ENCODE measurements around the gene CCP110.

The CCP110 gene

GRCh38 chr16:19555186-19555937 is 31.6 kb downstream of the CCP110 start, which contains the start of gene VPS35L:
Gene VPS35L, plus strand, starts transcription at chr16:19555703. Its CDS starts 27 bp downstream, at chr16:19555730.
- peak; percentile 89 to 92 for DNase-seq (ENCODE audit: low read depth in 2 of 2)

GRCh38 chr16:19555938-19556771 is 32.4 kb downstream of the CCP110 start:
- no peak for DNase-seq (ENCODE audit: low read depth in 2 of 2)

GRCh38 chr16:19559242-19559910 is 35.6 kb downstream of the CCP110 start:
- no peak for DNase-seq (ENCODE audit: low read depth in 2 of 2)

- DNase-seq (ENCODE audit: low read depth in 2 of 2) = no peak
Observed at GRCh38 chr16:19560078-19560477, 36.3 kb downstream of the CCP110 start.

GRCh38 chr16:19563377-19563776 is 39.6 kb downstream of the CCP110 start:
- DNase-seq (ENCODE audit: low read depth in 2 of 2) = no peak

- no peak for DNase-seq (ENCODE audit: low read depth in 2 of 2)
Observed at GRCh38 chr16:19566362-19566761, 42.6 kb downstream of the CCP110 start.

- DNase-seq (ENCODE audit: low read depth in 2 of 2) = no peak
Observed at GRCh38 chr16:19567560-19567959, 43.8 kb downstream of the CCP110 start.

- no peak for DNase-seq (ENCODE audit: low read depth in 2 of 2)
Observed at GRCh38 chr16:19573997-19574396, 50.3 kb downstream of the CCP110 start.

- no peak for DNase-seq (ENCODE audit: low read depth in 2 of 2)
Observed at GRCh38 chr16:19574615-19575014, 50.9 kb downstream of the CCP110 start.

GRCh38 chr16:19578378-19578971 is 54.7 kb downstream of the CCP110 start:
- no peak for DNase-seq (ENCODE audit: low read depth in 2 of 2)

- DNase-seq (ENCODE audit: low read depth in 2 of 2) = no peak
Observed at GRCh38 chr16:19582050-19582831, 58.5 kb downstream of the CCP110 start.

GRCh38 chr16:19583665-19584300 is 60.0 kb downstream of the CCP110 start:
- DNase-seq (ENCODE audit: low read depth in 2 of 2) = no peak

GRCh38 chr16:19588661-19589060 is 64.9 kb downstream of the CCP110 start:
- DNase-seq (ENCODE audit: low read depth in 2 of 2) = no peak

GRCh38 chr16:19589106-19589505 is 65.4 kb downstream of the CCP110 start:
- no peak for DNase-seq (ENCODE audit: low read depth in 2 of 2)

GRCh38 chr16:19589771-19590302 is 66.1 kb downstream of the CCP110 start:
- no peak for DNase-seq (ENCODE audit: low read depth in 2 of 2)

GRCh38 chr16:19595043-19595767 is 71.5 kb downstream of the CCP110 start:
- no peak for DNase-seq (ENCODE audit: low read depth in 2 of 2)

- no peak for DNase-seq (ENCODE audit: low read depth in 2 of 2)
Observed at GRCh38 chr16:19598805-19599510, 75.2 kb downstream of the CCP110 start.

GRCh38 chr16:19599968-19600716 is 76.4 kb downstream of the CCP110 start:
- DNase-seq (ENCODE audit: low read depth in 2 of 2) = no peak
